ENCODE measurements around the gene LRRFIP1. TPM values are rescaled to one million over a fixed set of nuclear protein-coding genes. Genes with fewer than 3 reads are reported as not detected.

The LRRFIP1 gene
- total RNA-seq, 1 donor from 2014 or later = 133 TPM

DNA sequence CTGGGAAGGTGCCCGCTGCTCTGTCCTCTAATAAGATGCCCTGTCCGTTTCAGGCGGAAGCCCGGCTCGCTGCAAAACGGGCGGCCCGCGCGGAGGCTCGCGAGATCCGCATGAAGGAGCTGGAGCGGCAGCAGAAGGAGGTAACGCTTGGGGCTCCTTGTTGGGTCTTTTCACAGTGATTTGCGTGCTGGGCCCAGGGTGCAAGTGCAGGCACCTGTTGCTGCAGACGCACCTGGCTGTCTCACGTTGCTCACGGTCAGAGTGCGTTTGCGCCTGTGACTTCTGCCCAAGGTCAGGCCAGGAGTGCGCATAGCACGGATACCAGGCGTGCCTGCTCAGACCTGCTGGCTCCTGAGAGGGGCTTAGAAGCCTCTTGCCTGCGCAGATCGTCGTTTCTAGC is 81.1 kb downstream of the LRRFIP1 start:
- Histone ChIP-seq H3K36me3 (peaks cover 27 to 43% of the 10 kb centered on the region in 2 donors), H3K27ac (peak overlapping the region; percentile 97 to 99), H3K4me1 (peaks cover 32 to 42% of the 10 kb centered on the region in 2 donors), H3K27me3 (no peaks in the 10 kb centered on the region), H3K9me3 (no peaks in the 10 kb centered on the region), H3K4me3 (no peak overlapping the region)
- peak in 1 of 2 donors; percentile 64 for DNase-seq (ENCODE audit: low spot score in 2 of 2)
- TF ChIP-seq, protein P1, sequence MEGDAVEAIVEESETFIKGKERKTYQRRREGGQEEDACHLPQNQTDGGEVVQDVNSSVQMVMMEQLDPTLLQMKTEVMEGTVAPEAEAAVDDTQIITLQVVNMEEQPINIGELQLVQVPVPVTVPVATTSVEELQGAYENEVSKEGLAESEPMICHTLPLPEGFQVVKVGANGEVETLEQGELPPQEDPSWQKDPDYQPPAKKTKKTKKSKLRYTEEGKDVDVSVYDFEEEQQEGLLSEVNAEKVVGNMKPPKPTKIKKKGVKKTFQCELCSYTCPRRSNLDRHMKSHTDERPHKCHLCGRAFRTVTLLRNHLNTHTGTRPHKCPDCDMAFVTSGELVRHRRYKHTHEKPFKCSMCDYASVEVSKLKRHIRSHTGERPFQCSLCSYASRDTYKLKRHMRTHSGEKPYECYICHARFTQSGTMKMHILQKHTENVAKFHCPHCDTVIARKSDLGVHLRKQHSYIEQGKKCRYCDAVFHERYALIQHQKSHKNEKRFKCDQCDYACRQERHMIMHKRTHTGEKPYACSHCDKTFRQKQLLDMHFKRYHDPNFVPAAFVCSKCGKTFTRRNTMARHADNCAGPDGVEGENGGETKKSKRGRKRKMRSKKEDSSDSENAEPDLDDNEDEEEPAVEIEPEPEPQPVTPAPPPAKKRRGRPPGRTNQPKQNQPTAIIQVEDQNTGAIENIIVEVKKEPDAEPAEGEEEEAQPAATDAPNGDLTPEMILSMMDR (IDR thresholded peaks at IDR 0.05) = no peak
- intact Hi-C loops (cut with DNase I) = no loop called here

DNA sequence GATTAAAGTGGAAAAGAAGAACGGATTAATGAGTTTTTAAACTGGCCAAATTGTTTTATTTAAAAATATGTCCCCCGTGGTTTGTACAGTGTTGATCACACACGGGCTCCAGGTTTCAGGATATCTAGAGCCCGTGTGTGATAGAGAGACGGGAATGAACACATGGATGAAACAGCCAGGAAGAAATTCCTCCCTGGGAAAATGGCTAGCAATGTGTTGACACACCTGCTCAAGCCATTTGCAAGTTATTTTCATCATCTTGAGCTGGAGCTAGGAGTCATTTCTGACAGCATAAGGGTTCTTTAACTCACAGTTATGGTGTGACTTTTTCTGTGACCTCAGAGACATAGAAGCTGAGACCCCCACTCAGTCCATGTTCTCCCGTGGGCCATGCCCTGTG is 81.6 kb downstream of the LRRFIP1 start:
- Histone ChIP-seq H3K36me3 (peaks cover 27 to 43% of the 10 kb centered on the region in 2 donors), H3K4me1 (peaks cover 29 to 40% of the 10 kb centered on the region in 2 donors), H3K4me3 (no peak overlapping the region), H3K27ac (peak overlapping the region; percentile 57 to 97), H3K27me3 (no peaks in the 10 kb centered on the region), H3K9me3 (no peaks in the 10 kb centered on the region)
- TF ChIP-seq, protein P1 (IDR thresholded peaks at IDR 0.05) = no peak
- no peak for DNase-seq (ENCODE audit: low spot score in 2 of 2)
- intact Hi-C loops (cut with DNase I) = no loop called here

DNA sequence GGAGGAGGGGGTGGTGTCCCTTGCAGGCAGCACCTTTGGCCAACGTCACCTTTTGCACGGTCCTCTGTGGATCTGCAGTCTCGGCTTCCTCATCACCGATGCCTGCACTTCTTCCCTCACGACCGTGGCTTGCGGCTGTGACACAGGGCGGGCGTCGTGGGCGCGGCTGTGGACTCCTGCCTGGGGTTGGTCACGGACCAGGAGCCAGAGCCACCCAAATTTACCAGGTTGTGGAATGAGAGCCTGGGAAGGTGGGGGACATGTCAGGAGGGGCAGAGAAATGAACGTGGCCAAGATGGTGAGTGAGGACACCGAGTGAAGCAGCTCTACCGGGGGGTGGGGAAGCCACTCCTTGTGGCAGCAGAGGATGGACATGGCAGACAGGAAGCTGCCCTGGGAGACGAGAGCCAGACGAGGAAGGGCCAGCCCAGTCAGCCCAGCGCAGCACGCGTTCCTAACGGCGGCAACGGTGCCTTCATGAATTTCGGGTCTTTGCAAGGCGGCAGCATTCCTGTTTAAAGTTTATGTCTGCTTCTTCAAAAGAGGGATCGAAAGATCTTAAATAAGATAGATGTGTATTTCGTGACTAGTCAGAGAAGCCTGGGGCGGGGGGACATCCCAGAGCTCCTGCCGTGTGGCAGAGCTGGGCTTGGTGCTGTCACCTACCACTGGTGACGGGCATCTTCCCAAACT is 84.2 kb downstream of the LRRFIP1 start:
- Histone ChIP-seq H3K27me3 (no peaks in the 10 kb centered on the region), H3K4me1 (peaks cover 20 to 39% of the 10 kb centered on the region in 2 donors), H3K27ac (no peak overlapping the region), H3K9me3 (no peaks in the 10 kb centered on the region), H3K4me3 (no peak overlapping the region), H3K36me3 (peaks cover 27 to 43% of the 10 kb centered on the region in 2 donors)
- DNase-seq (ENCODE audit: low spot score in 2 of 2) = peak in 1 of 2 donors; percentile 53
- intact Hi-C loops (cut with DNase I) = no loop called here
- TF ChIP-seq, protein P1 (IDR thresholded peaks at IDR 0.05) = no peak

DNA sequence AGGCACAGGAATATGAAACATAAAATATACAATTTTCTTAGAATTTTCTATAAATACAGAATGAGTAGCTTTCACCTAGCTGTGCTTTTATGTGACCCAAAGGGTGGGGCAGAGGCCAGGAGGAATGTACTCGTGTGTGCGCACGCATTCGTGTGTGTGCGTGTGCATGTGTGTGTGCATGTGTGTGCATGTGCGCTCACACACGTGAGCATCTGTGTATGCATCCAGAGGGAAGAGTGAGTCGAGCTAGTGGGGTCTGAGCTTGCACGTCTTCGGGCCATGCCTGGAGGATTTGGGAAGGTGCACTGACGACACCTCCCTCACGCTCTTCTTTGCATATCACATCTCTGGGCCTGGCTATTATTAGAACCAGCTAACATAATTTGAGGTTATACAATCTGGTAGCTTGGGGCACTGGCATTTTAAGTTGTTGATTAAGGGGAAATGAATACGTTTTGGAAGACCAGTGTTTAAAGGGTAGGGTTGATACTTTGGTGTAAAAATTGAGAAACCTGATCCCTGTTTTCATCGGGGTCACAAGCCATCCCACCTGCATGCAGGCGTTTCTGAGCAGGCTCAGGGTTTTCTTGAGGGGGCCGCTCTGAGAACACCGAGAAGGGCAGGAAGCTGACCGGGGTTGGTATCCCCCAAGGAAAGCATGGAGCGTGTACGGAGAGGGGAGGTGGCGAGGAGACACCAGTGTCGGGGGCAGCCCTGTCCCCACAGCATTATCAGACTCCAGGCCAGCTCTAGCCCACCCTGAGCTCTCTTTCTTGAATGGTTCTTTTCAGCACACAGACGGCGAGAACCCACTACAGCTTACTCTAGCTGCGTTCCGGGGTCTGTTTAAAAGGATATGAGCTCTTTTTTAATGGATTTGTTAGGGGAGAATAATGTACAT is 85.3 kb downstream of the LRRFIP1 start:
- H3K36me3 ChIP-seq = peaks cover 27 to 51% of the 10 kb centered on the region in 2 donors
- peaks cover 18 to 36% of the 10 kb centered on the region in 2 donors for H3K4me1 ChIP-seq
- no peaks in the 10 kb centered on the region for H3K27me3 ChIP-seq
- no peak overlapping the region for H3K4me3 ChIP-seq
- no peaks in the 10 kb centered on the region for H3K9me3 ChIP-seq
- intact Hi-C loops (cut with DNase I) = no loop called here
- TF ChIP-seq, protein P1 (IDR thresholded peaks at IDR 0.05) = no peak
- no peak overlapping the region for H3K27ac ChIP-seq
- DNase-seq (ENCODE audit: low spot score in 2 of 2) = peak in 1 of 2 donors; percentile 52

DNA sequence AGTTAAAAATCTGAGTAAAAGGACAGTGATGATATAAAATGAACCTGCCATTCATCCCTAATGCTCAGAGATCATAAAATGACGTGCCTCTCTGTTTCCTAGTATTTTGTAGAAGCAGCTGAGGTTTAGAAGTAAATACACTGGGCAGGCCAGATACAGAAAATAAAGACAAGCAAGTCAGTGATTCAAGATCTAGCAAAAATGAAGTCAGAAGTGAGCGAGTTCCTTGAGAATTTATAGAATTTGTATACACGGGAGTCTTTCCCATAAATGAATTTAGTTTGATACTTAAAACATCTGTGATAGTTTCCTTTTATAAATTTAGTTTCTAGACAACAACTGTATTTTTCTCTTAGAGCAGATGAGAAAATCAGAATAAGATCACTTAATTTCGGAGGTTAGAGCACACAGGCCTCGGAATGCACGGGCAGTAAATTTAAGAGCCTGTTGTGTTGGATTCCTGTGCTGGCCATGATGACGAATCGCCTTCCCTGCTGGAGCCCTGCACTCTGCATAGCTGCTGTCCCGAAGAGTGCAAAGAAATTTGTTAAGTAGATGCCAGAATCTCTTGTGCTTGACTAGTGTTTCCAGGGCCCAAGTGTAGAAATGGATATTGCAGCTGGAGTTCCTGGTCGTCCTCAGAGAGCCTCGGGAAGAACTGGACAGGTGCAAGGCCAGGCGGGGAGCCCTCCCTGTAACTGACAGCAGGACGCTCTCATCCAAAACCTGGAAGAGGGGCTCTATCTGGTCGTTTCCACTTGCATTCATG is 87.5 kb downstream of the LRRFIP1 start:
- Histone ChIP-seq H3K4me3 (peak overlapping the region in 1 of 2 donors; percentile 52), H3K27ac (peak overlapping the region; percentile 54 to 72), H3K4me1 (peaks cover 8 to 29% of the 10 kb centered on the region in 2 donors), H3K27me3 (no peaks in the 10 kb centered on the region), H3K36me3 (peaks cover 14 to 41% of the 10 kb centered on the region in 2 donors), H3K9me3 (no peaks in the 10 kb centered on the region)
- no peak for DNase-seq (ENCODE audit: low spot score in 2 of 2)
- TF ChIP-seq, protein P1 (IDR thresholded peaks at IDR 0.05) = no peak
- intact Hi-C loops (cut with DNase I) = loop anchor here (2.0 kb wide), 1 partner anchor 22 kb away; no protein-coding TSS in a partner anchor

Data from ascending aorta (tissue), 2 donors.